Natural killer cell treated with Interleukin-12 subunit alpha and Interleukin-12 subunit beta and Interleukin-15 and Interleukin-18, amount 100 ng/mL, for 72 hours (primary cell): ENCODE measurements around the gene CRK. TPM values are rescaled to one million over a fixed set of nuclear protein-coding genes. Genes with fewer than 3 reads are reported as not detected.

Experiments
- ATAC-seq, 2 donors: fragments of 150-1000 bp; cut with Tn5 transposase in 1 of 2; sonication (Bioruptor Pico), chemical (Tn5 transposase) in 1 of 2; 2 replicates each; pipeline ENCODE4 v1.10.0; 2021
- DNase-seq: peaks from one replicate; pipeline ENCODE4 v3.0.0; 2022; ENCODE audit warnings: low spot score
- H3K27ac Mint-ChIP-seq, 2 donors: 1 replicate in 1 of 2; 2 replicates in 1 of 2; pipeline ENCODE4 v1.8.0; 2022; ENCODE audit warnings: mixed read lengths in 2 of 2, mild to moderate bottlenecking in 1 of 2, moderate library complexity in 1 of 2
- H3K27me3 Mint-ChIP-seq, 2 donors: 1 replicate in 1 of 2; 2 replicates in 1 of 2; pipeline ENCODE4 v1.8.0; 2022; ENCODE audit warnings: mixed read lengths in 2 of 2
- H3K36me3 Mint-ChIP-seq: one replicate; pipeline ENCODE4 v1.8.0; 2022; ENCODE audit warnings: mixed read lengths
- H3K4me1 Mint-ChIP-seq, 2 donors: 1 replicate in 1 of 2; 2 replicates in 1 of 2; pipeline ENCODE4 v1.8.0; 2022; ENCODE audit warnings: low read depth in 2 of 2, mixed read lengths in 2 of 2, mild to moderate bottlenecking in 1 of 2
- H3K4me3 Mint-ChIP-seq: one replicate; pipeline ENCODE4 v1.8.0; 2022; ENCODE audit warnings: mixed read lengths
- H3K9me3 Mint-ChIP-seq: 2 replicates; pipeline ENCODE4 v1.8.0; 2022; ENCODE audit warnings: mixed read lengths
- total RNA-seq, 2 donors: library from RNA; stranded (reverse); gene quantifications; one replicate each; pipeline ENCODE4 v1.2.3, GENCODE V29; 2022

Gene CRK
- total RNA-seq, 2 donors from 2014 or later, result 18.1 to 36.4 TPM

- no peaks in the 10 kb centered on the region for H3K27me3 Mint-ChIP-seq
- DNase-seq (no peak), ATAC-seq (peak; percentile 71 to 76)
- no peaks in the 10 kb centered on the region for H3K36me3 Mint-ChIP-seq
- peak overlapping the region; percentile 26 to 47 for H3K27ac Mint-ChIP-seq
- H3K4me3 Mint-ChIP-seq, result peak overlapping the region; percentile 61
- H3K9me3 Mint-ChIP-seq, result no peaks in the 10 kb centered on the region
- H3K4me1 Mint-ChIP-seq, result peaks cover 53 to 64% of the 10 kb centered on the region in 2 donors
Observed at GRCh38 chr17:1374431-1375177, 81.4 kb downstream of the CRK start.

GRCh38 chr17:1373707-1374237 is 82.3 kb downstream of the CRK start:
- Mint-ChIP-seq H3K27ac (peak overlapping the region in 1 of 2 donors; percentile 47), H3K36me3 (no peaks in the 10 kb centered on the region), H3K4me3 (no peak overlapping the region), H3K27me3 (no peaks in the 10 kb centered on the region), H3K9me3 (no peaks in the 10 kb centered on the region), H3K4me1 (peaks cover 51 to 61% of the 10 kb centered on the region in 2 donors)
- ATAC-seq (no peak), DNase-seq (no peak)

DNA sequence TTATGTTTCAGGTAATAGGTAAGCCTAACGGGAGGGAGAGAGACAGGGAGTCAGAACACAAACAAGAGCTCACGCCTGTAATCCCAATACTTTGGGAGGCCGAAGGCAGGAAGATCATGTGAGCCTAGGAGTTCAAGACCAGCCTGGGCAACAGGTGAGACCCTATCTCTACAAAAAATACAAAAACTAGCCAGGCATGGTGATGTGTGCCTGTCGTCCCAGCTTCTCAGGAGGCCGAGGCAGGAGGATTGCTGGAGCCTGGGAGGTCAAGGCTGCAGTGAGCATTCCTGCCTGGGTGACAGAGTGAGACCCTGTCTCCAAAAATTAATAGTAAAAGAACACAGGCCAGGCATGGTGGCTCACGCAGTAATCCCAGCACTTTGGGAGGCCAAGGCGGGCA is 83.4 kb downstream of the CRK start:
- H3K36me3 Mint-ChIP-seq, result no peaks in the 10 kb centered on the region
- H3K4me3 Mint-ChIP-seq, result no peak overlapping the region
- ATAC-seq, result no peak

GRCh38 chr17:1371893-1372590 is 84.0 kb downstream of the CRK start:
- Mint-ChIP-seq H3K27ac (no peak overlapping the region), H3K4me1 (peaks cover 54 to 56% of the 10 kb centered on the region in 2 donors), H3K36me3 (no peaks in the 10 kb centered on the region), H3K9me3 (no peaks in the 10 kb centered on the region), H3K27me3 (no peaks in the 10 kb centered on the region), H3K4me3 (no peak overlapping the region)
- DNase-seq, result no peak
- no peak for ATAC-seq

More for the DNA sequence above, 83.4 kb downstream of the CRK start:
- Mint-ChIP-seq H3K9me3 (no peaks in the 10 kb centered on the region), H3K27ac (no peak overlapping the region), H3K4me1 (peaks cover 52 to 56% of the 10 kb centered on the region in 2 donors), H3K27me3 (no peaks in the 10 kb centered on the region)
- DNase-seq, result no peak

Other genes with a start within 250 kb of the CRK start
- gene BHLHA9, start 185.8 kb downstream of the CRK start, total RNA-seq, result not detected
- not detected for gene TRARG1, start 176.6 kb downstream of the CRK start, total RNA-seq
- 100 to 1,000 TPM; 365 to 407 TPM for gene YWHAE, start 56.0 kb downstream of the CRK start, total RNA-seq
- gene MYO1C, start 36.5 kb upstream of the CRK start, total RNA-seq, result 10 to 100 TPM; 16.8 to 54.5 TPM
- gene INPP5K, start 60.4 kb upstream of the CRK start, total RNA-seq, result 10 to 100 TPM; 34.9 to 43.8 TPM
- gene PITPNA, start 106.6 kb upstream of the CRK start, total RNA-seq, result 10 to 100 TPM; 68.4 to 78.4 TPM
- gene SLC43A2, start 172.6 kb upstream of the CRK start, total RNA-seq, result 1 to 10 TPM; 4.9 to 5.0 TPM
- 1 to 10 TPM; 3.6 to 4.1 TPM for gene SCARF1, start 189.5 kb upstream of the CRK start, total RNA-seq
- 1 to 10 TPM; 1.2 to 3.1 TPM for gene RILP, start 193.6 kb upstream of the CRK start, total RNA-seq
- 100 to 1,000 TPM; 348 to 422 TPM for gene PRPF8, start 228.6 kb upstream of the CRK start, total RNA-seq